ENCODE measurements around the gene ROR1. TPM values are rescaled to one million over a fixed set of nuclear protein-coding genes. Genes with fewer than 3 reads are reported as not detected.

ROR1 gene
- total and polyA plus RNA-seq, 10 of the 15 experiments (the other 5 are each of a cell fraction or from before 2014, with no cell fraction given): 0.02 to 0.08 (median 0.05) TPM; not detected in 6

DNA sequence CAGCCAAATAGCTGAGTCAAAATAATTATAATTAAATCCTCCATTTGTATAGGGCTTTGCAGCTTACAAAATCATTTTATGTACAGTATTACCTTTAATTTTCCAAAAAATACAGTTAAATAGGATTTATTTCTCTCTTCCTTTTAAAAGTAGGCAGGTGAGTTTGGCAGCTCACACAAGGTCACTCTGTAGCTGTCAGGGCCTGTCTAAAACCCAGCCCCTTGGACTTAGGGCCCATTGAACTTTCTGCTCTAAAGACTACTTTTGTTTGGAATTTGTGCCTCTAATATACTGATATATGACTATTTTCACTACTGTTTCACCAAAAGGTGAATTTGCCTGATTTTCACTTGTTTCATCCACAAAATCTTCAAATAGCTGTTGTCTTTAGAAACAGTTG is 10.3 kb downstream of the ROR1 start:
- Histone ChIP-seq H3K4me2 (ENCODE audit: control insufficient read depth, insufficient read depth) (no peak overlapping the region), H3K36me3 (ENCODE audit: control insufficient read depth in 2 of 2, insufficient read depth in 2 of 2, low read length in 1 of 2) (no peaks in the 10 kb centered on the region), H4K20me1 (ENCODE audit: control insufficient read depth, insufficient read depth) (no peaks in the 10 kb centered on the region), H3K9me3 (replicated peaks; ENCODE audit: control insufficient read depth, insufficient read depth, low read length) (no peaks in the 10 kb centered on the region), H3K9ac (ENCODE audit: control insufficient read depth, insufficient read depth, low read length) (no peak overlapping the region), H3K4me3 (no peak overlapping the region), H2AFZ (ENCODE audit: control insufficient read depth, low read depth, low read length) (no peak overlapping the region), H3K4me1 (ENCODE audit: control insufficient read depth, insufficient read depth, low read length) (no peaks in the 10 kb centered on the region), H3K79me2 (ENCODE audit: control insufficient read depth, insufficient read depth, low read length) (no peaks in the 10 kb centered on the region), H3K27ac (ENCODE audit: control insufficient read depth, insufficient read depth) (no peak overlapping the region), H3K27me3 (replicated peaks in 1 of 2; ENCODE audit: control insufficient read depth in 2 of 2, insufficient read depth in 2 of 2, low read length in 1 of 2) (peaks cover 0 to 2% of the 10 kb centered on the region in 2 experiments; a peak in 2 of 4 replicates)
- POLR2A ChIA-PET: no interaction called here
- RAD21 ChIA-PET (ENCODE audit: unreplicated experiment): no interaction called here
- no TSS peak for BruUV-seq (replicated peaks)
- CTCF ChIA-PET: no interaction called here
- intact Hi-C loops (cut with micrococcal nuclease; ENCODE audit: unreplicated experiment): no loop called here
- in situ Hi-C loops (cut with MboI): no loop called here
- DNase-seq (ENCODE audit: low read depth, low spot score) (no peak), ATAC-seq (no peak), FAIRE-seq (no peak)
- SMC1A ChIA-PET (ENCODE audit: uncharacterized antibody, unreplicated experiment): no interaction called here
- TF ChIP-seq WRNIP1 (IDR thresholded peaks at IDR 0.05; ENCODE audit: borderline replicate concordance, low read depth, low read length) (no peak), DPF2 (IDR thresholded peaks at IDR 0.05) (no peak), ATF3 (IDR thresholded peaks at IDR 0.05; ENCODE audit: borderline replicate concordance, extremely low read depth, low read depth, low read length) (no peak), E2F8 (IDR thresholded peaks at IDR 0.05; ENCODE audit: low read depth, partially characterized antibody) (no peak)
- TF ChIP-seq, protein P1, sequence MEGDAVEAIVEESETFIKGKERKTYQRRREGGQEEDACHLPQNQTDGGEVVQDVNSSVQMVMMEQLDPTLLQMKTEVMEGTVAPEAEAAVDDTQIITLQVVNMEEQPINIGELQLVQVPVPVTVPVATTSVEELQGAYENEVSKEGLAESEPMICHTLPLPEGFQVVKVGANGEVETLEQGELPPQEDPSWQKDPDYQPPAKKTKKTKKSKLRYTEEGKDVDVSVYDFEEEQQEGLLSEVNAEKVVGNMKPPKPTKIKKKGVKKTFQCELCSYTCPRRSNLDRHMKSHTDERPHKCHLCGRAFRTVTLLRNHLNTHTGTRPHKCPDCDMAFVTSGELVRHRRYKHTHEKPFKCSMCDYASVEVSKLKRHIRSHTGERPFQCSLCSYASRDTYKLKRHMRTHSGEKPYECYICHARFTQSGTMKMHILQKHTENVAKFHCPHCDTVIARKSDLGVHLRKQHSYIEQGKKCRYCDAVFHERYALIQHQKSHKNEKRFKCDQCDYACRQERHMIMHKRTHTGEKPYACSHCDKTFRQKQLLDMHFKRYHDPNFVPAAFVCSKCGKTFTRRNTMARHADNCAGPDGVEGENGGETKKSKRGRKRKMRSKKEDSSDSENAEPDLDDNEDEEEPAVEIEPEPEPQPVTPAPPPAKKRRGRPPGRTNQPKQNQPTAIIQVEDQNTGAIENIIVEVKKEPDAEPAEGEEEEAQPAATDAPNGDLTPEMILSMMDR (IDR thresholded peaks at IDR 0.05 in 2 of 3, conservative IDR thresholded peaks at IDR 0.05 in 1 of 3; ENCODE audit: control insufficient read depth in 2 of 3, extremely low read depth in 1 of 3, insufficient read depth in 1 of 3, low read depth in 3 of 3, low read length in 3 of 3): no peak
